ENCODE measurements around the gene SPIRE1. TPM values are rescaled to one million over a fixed set of nuclear protein-coding genes. Genes with fewer than 3 reads are reported as not detected.

The SPIRE1 gene
- total RNA-seq, 4 donors from 2014 or later: 25.3 to 39.5 (median 30.6) TPM

DNA sequence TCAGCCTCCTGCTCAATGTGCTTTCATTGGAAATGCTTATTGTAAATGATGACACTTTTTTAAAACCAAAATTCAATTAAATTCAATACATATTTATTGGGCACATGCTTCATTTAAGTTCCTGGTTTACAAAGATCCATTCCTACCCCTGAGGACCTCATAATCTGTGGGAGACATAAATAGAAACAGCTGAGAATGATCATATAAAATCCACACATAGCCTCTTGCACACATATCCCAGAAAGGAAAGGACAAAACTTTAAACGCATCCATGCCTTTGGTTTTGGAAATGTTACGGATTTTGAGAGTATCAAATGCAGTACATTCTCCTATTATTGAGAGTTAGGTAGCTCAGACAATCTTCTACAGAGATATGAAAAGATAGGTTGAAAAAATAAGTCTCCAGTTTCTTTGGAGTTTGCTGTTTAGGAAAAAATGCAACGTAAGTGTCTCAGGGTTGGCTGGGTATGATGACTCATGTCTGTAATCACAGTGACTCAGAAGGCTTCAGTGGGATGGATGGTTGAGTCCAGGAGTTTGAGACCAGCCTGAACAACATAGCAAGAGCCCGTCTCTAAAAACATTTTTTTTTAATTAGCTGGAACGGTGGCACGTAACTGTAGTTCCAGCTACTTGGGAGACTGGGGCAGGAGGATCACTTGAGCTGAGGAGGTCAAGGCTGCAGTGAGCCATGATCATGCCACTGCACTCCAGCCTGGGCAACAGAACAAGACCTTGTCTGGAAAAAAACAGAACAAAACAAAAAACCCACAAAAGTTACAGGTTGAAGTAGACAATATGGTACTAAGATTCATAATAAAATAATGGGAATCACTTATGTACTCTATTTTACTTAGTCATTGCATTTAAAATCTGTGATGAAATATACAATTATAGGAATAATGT, 254.1 kb downstream of the SPIRE1 start:
- WGBS, 2 donors: 36 to 39% methylated on average over 6 of the region's 6 CpGs
- Histone ChIP-seq H3K36me3 (no peaks in the 10 kb centered on the region), H3K9me3 (no peaks in the 10 kb centered on the region), H3K4me3 (replicated peaks in 1 of 3) (no peak overlapping the region), H3K27ac (no peak overlapping the region), H3K27me3 (no peaks in the 10 kb centered on the region), H3K4me1 (peaks cover 3 to 18% of the 10 kb centered on the region in 2 donors)
- no peak for TF ChIP-seq POLR2A (IDR thresholded peaks at IDR 0.05)
- TF ChIP-seq CTCF (IDR thresholded peaks at IDR 0.05): no peak
- intact Hi-C loops (cut with DNase I): no loop called here
- peak in 1 of 2 donors; percentile 14 for DNase-seq

GRCh38 chr18:12401881-12402280, 256.0 kb downstream of the SPIRE1 start:
- WGBS, 2 donors: 71 to 75% methylated on average over 9 of the region's 9 CpGs
- intact Hi-C loops (cut with DNase I): no loop called here

GRCh38 chr18:12399231-12399630, 258.7 kb downstream of the SPIRE1 start:
- no peaks in the 10 kb centered on the region for H3K4me1 ChIP-seq
- TF ChIP-seq POLR2A (IDR thresholded peaks at IDR 0.05): no peak
- no peak for TF ChIP-seq CTCF (IDR thresholded peaks at IDR 0.05)
- 82 to 90% methylated on average over 5 of the region's 5 CpGs for WGBS, 2 donors
- DNase-seq: no peak
- no peak overlapping the region for H3K27ac ChIP-seq
- H3K9me3 ChIP-seq: no peaks in the 10 kb centered on the region
- H3K27me3 ChIP-seq: no peaks in the 10 kb centered on the region
- no peak overlapping the region for H3K4me3 ChIP-seq (replicated peaks in 1 of 3)
- no peaks in the 10 kb centered on the region for H3K36me3 ChIP-seq
- intact Hi-C loops (cut with DNase I): loop anchor here (10.0 kb wide), 1 partner anchor 126 kb away; no protein-coding TSS in a partner anchor

More at GRCh38 chr18:12401881-12402280, 256.0 kb downstream of the SPIRE1 start:
- TF ChIP-seq POLR2A (IDR thresholded peaks at IDR 0.05): no peak
- no peak for TF ChIP-seq CTCF (IDR thresholded peaks at IDR 0.05)
- Histone ChIP-seq H3K4me3 (replicated peaks in 1 of 3) (no peak overlapping the region), H3K27ac (no peak overlapping the region), H3K4me1 (peaks cover 0 to 7% of the 10 kb centered on the region in 2 donors), H3K9me3 (no peaks in the 10 kb centered on the region), H3K36me3 (no peaks in the 10 kb centered on the region), H3K27me3 (no peaks in the 10 kb centered on the region)
- DNase-seq: no peak

- H3K9me3 ChIP-seq: no peaks in the 10 kb centered on the region
- no peak overlapping the region for H3K27ac ChIP-seq
- no peak for DNase-seq
- H3K4me3 ChIP-seq (replicated peaks in 1 of 3): no peak overlapping the region
- 80 to 85% methylated on average over 5 of the region's 5 CpGs for WGBS, 2 donors
- no peaks in the 10 kb centered on the region for H3K27me3 ChIP-seq
- TF ChIP-seq POLR2A (IDR thresholded peaks at IDR 0.05): no peak
- TF ChIP-seq CTCF (IDR thresholded peaks at IDR 0.05): no peak
- H3K4me1 ChIP-seq: no peaks in the 10 kb centered on the region
- H3K36me3 ChIP-seq: no peaks in the 10 kb centered on the region
- intact Hi-C loops (cut with DNase I): loop anchor here (10.0 kb wide), 1 partner anchor 126 kb away; no protein-coding TSS in a partner anchor
Measured at GRCh38 chr18:12398625-12399024, 259.3 kb downstream of the SPIRE1 start.

GRCh38 chr18:12397793-12398192, 260.1 kb downstream of the SPIRE1 start:
- TF ChIP-seq POLR2A (IDR thresholded peaks at IDR 0.05) (no peak), CTCF (IDR thresholded peaks at IDR 0.05) (no peak)
- Histone ChIP-seq H3K27ac (no peak overlapping the region), H3K27me3 (no peaks in the 10 kb centered on the region), H3K4me3 (replicated peaks in 1 of 3) (no peak overlapping the region), H3K9me3 (no peaks in the 10 kb centered on the region), H3K4me1 (no peaks in the 10 kb centered on the region), H3K36me3 (no peaks in the 10 kb centered on the region)
- intact Hi-C loops (cut with DNase I): loop anchor here (10.0 kb wide), 1 partner anchor 127 kb away; no protein-coding TSS in a partner anchor
- DNase-seq: no peak
- WGBS, 2 donors: 86% methylated on average over 6 of the region's 6 CpGs
